Midbrain (tissue), 1 donor: ENCODE results near the gene C17orf75.
"Not testable (repeated sequence)": the region's sequence is repeated elsewhere in the genome, so short reads cannot be mapped to it uniquely, and the experiment has no call there.

Experiments
- DNase-seq: peaks from one replicate; lab custom pipeline; 2025; lab: John Stamatoyannopoulos, UW

Gene C17orf75, protein sequence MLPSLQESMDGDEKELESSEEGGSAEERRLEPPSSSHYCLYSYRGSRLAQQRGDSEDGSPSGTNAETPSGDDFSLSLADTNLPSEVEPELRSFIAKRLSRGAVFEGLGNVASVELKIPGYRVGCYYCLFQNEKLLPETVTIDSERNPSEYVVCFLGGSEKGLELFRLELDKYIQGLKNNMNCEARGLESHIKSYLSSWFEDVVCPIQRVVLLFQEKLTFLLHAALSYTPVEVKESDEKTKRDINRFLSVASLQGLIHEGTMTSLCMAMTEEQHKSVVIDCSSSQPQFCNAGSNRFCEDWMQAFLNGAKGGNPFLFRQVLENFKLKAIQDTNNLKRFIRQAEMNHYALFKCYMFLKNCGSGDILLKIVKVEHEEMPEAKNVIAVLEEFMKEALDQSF

GRCh38 chr17:32341857-32342602 is at the start of gene C17orf75:
TSS of gene C17orf75 (minus strand) at chr17:32342173. CDS start at chr17:32342139, 34 bp downstream.
- DNase-seq: peak; percentile 82

GRCh38 chr17:32388613-32389459 is 46.9 kb upstream of the C17orf75 start:
- no peak for DNase-seq

DNA sequence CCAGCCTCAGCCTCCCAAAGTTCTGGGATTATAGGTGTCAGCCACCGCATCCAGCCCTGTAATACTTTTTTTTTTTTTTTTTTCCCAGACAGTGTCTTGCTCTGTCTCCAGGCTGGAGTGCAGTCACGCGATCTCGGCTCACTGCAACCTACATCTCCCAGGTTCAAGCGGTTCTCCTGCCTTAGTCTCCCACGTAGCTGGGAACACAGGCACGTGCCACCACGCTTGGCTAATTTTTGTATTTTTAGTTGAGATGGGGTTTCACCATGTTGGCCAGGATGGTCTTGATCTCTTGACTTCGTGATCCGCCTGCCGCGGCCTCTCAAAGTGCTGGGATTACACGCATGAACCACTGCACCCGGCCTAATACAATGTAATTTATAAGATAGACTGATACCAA is 46.2 kb upstream of the C17orf75 start:
- DNase-seq: not testable (repeated sequence)

DNA sequence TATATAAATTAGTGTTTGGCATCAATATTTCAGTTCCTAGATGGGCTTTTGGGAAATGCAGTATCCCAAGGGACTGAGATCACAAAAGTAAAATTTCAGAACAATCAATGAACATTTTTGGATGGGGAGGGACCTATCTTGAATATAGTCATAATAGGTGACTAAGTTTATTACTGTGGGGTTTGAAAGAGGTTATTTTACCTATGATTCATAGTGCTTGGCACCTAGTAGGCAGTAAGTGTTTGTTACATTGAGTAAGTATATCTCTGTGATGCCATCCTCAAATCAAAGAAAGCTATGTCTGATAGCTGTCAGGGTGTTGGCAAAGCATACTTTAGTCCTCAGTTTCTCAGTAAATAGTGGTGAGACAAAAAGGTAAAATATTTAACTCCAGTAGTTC is 44.9 kb upstream of the C17orf75 start:
- no peak for DNase-seq

- DNase-seq: no peak
Observed at GRCh38 chr17:32385971-32386370, 44.0 kb upstream of the C17orf75 start.

- no peak for DNase-seq
Observed at GRCh38 chr17:32385121-32385520, 43.1 kb upstream of the C17orf75 start.

DNA sequence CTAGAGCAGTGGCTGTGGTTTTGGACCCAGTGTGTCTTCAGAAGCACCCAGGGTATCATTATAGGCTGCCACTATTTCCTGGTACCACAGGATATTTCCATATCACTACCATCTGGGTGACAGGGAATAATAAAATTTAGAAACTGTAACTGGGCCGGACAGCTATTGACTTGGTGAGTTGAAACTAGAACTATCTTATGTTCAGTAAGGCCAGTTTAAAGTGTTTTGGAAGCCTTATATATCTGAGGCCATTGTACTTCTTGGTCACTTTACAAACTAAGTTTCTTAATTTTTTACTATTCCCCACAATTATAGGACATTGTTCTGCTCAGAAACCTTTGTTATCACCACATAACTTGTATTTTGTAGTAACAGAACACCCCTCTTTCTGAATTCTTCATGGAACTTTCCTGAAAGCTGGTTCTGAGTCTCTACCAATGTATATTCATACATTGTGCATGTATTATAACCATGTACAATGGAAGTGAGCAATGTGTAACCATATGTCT is 42.0 kb upstream of the C17orf75 start:
- no peak for DNase-seq

DNA sequence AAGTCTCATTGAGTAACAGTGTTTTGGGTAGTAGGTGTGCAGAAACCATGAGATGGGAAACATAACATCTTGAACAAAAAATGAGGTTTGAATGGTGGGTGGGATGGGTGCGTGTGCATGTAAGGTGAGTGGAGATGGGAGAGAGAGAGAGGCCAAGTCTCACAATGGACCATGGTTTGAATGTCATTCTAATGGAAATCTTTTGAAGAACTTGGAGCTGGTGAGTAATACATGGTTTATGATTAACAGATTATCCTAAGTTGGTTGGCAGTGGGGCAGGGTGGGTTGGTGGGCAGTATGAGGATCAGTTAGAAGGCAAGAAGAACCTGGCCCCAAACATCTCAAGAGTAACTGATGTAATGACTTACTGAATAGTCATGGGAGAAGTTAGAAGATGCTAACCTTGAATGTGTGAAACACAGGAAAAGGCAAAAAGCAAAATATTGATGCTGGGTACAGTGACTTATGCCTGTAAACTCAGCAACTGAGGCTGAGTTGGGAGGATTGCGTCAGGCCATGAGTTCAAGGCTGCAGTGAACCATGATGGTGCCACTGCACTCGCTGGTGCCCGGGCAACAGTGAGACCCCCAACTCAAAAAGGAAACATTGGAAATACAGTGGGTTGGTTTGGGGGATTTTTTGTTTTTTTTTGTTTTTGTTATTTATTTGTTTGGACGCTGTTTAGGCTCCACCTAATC is 40.7 kb upstream of the C17orf75 start:
- DNase-seq: no peak

DNA sequence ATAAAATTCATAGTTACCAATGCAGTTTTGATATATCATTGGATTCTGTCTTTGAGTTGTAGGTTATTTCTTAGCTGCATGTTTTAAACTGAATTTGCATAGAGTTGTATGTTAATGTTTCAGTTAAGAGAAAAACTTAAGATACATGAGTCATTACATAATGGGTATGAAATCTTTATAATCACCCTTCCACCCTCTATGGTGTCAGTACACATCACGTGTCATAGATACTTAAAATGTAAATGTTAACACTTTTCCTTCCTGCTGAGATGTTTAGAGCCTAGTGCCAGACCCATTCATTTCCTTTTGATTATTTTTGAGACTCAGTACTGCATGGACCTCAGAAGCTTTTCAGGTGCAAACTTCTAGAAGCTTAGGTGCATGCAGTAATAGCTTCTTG is 28.5 kb upstream of the C17orf75 start:
- no peak for DNase-seq

DNA sequence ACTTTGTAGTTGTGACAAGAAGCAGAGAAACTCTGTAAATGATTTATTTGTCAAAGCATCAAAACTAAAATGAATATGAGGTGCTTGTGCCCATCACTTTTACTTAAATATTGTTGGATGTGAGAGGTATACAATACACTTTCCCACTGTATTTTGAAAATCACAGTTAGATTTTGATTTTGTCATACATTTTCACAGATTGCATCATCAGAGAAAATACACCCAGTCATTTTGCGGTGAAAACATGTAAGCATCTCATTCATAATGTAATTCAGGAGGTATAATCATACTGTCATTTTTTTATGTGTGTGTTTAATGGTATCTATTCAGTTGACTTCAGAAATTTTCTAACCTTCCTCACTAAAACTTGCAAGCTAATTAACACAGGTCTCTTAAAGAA is 19.3 kb upstream of the C17orf75 start:
- DNase-seq: no peak

GRCh38 chr17:32357615-32358014 is 15.6 kb upstream of the C17orf75 start:
- DNase-seq: no peak

DNA sequence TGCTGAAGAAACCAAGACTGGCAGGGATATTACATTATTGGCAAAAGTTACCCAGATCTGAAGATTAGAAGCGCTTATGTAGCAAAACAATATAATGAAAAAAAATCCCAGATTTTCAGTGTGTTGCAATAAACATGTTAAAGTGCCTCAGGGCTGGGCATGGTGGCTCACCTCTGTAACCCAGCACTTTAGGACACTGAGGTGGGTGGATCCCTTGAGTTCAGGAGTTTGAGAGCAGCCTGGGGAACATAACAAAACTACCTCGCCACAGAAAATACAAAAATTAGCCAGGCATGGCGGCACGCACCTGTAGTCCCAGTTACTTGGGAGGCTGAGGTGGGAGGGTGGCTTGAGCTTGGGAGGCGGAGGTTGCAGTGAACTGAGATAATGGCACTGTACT is 14.8 kb upstream of the C17orf75 start:
- no peak for DNase-seq

DNA sequence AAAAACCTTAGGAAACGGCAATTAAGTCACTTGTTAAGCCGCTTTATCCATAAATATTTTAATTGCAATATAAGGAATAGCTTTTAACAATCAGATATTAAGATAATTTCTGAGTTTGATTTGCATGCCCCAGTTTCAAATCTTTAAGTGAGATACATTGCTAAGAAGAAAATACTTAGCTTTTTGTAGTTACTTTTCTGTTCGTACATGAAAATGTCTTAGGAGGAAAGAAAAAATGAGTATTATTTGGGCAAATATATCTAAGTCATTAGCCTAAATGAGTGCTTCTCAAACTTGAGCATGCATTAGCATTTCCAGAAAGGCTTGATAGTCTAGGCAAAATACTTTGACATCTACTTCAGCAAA is 14.4 kb upstream of the C17orf75 start:
- DNase-seq: no peak

DNA sequence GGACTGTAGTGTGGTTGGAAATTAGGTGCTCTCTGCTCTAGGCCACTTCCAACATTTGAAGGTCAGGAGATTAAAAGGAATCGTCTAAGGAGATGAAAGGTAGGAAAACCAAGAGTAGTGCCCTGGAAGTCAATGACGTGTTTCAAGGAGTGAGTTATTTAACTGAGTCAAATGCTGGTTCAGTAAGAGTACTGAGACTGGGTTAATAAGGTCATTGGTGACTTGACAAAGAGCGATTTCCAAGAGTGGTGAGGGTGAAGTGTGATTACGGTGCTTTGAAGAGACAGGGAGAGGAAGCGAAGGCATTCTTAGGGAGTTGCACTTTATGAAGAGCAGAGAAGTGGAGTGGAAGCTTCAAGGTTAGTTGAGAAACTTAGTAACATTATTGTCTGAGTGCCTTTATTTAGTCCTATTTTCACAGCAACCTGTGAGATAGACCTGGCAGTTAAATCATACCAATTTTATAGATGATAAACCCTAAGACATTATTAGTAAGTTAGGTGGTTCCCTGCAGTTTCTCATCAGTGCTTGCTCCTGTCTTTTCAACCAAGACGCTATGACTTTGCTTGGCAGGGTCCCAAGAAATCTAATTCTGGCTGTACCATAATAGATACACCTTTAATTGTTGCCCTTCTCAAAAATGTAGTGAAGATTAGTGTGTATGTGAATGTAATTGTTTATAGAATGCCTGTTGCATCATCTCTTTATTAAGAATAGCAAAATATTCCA is 13.8 kb upstream of the C17orf75 start:
- no peak for DNase-seq

- DNase-seq: not testable (repeated sequence)
Observed at GRCh38 chr17:32352734-32353133, 10.8 kb upstream of the C17orf75 start.

GRCh38 chr17:32350666-32351418 is 8.9 kb upstream of the C17orf75 start:
- peak; percentile 37 for DNase-seq

DNA sequence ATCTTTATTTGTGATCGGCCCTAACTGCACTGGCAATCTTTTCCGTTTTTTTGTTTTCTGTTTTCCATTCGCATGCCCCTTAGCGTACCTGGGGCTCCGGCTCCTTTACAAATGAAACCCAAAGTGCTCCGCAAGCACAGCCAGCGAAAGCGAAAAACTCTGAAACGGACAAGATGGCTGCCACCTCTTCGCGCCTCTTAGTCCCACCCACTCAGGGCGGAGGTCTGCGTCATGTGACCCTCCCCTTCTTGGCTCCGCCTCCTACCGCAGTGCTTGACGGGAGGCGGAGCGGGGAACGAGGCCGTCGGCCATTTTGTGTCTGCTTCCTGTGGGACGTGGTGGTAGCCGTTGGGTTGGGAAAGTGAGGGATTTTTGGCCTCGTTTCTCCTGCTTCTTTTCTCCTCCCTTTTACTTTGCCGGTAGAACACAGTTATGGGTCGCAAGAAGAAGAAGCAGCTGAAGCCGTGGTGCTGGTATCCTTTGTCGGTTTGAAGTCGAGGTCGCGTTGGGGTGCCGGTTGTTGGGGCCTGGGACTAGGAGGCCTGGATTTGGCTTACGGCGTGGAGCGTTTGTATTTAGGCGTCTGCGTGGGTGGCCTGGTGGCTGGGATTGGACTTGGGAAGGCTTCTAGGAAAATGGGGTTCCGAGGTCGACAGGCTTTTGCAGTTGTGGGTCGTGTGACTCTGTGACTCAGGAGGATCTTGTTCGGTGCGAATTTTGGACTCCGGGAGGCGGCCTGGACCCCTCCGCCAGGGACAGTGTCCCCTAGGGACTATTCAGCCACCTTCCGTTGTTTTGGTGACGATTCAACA is 8.1 kb upstream of the C17orf75 start, which contains the start of gene ZNF207:
Gene ZNF207 (plus strand): TSS at position 304 of the 812 bp plus-strand sequence. CDS start 129 bp downstream, at position 433.
- DNase-seq: peak; percentile 95

- no peak for DNase-seq
Observed at GRCh38 chr17:32349503-32349853, 7.5 kb upstream of the C17orf75 start.

DNA sequence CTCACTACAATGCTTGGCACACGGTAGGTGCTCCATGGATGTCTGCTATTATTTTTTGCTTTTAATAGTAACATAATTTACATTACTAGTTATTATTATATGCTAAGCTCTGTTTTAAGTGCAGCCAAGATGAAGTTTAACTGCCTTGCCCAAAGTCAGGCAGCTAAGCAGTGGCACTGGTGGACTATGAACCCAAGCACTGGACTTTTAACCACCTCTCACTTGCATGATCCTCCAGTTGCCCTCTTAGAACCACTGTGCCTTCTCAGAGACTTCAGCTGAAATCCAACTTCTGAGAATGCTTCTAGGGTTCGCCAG is 6.5 kb upstream of the C17orf75 start:
- no peak for DNase-seq
